ENCODE measurements around the gene FZD1. TPM values are rescaled to one million over a fixed set of nuclear protein-coding genes. Genes with fewer than 3 reads are reported as not detected.
A peak's percentile ranks its signal among the peaks of the same experiment; 100 is the strongest.

The FZD1 gene
- total RNA-seq (10 to 100 TPM; 15.5 to 20.0 TPM), polyA plus RNA-seq (ENCODE audit: insufficient read length in 6 of 6) (10 to 100 TPM; 51.6 to 70.2 (median 61.0) TPM)
- long read RNA-seq, donor 1, full-length matches to known transcripts = 140 of 140 reads
- long read RNA-seq, donor 1, partial matches to known transcripts = 0 of 140 reads
- long read RNA-seq, donor 1, other reads (novel, unspliced or antisense) = 0 of 140 reads
- long read RNA-seq, donor 2, full-length matches to known transcripts = 156 of 156 reads
- long read RNA-seq, donor 2, partial matches to known transcripts = 0 of 156 reads
- long read RNA-seq, donor 2, other reads (novel, unspliced or antisense) = 0 of 156 reads
- long read RNA-seq, donor 3, full-length matches to known transcripts = 83 of 83 reads
- long read RNA-seq, donor 3, partial matches to known transcripts = 0 of 83 reads
- long read RNA-seq, donor 3, other reads (novel, unspliced or antisense) = 0 of 83 reads
- long read RNA-seq, donor 4, full-length matches to known transcripts = 4 of 5 reads
- long read RNA-seq, donor 4, partial matches to known transcripts = 0 of 5 reads
- long read RNA-seq, donor 4, other reads (novel, unspliced or antisense) = 1 of 5 reads
- long read RNA-seq, donor 5, full-length matches to known transcripts = 86 of 86 reads
- long read RNA-seq, donor 5, partial matches to known transcripts = 0 of 86 reads
- long read RNA-seq, donor 5, other reads (novel, unspliced or antisense) = 0 of 86 reads
- long read RNA-seq, donor 6, full-length matches to known transcripts = 69 of 69 reads
- long read RNA-seq, donor 6, partial matches to known transcripts = 0 of 69 reads
- long read RNA-seq, donor 6, other reads (novel, unspliced or antisense) = 0 of 69 reads
- long read RNA-seq, donor 7, full-length matches to known transcripts = 21 of 21 reads
- long read RNA-seq, donor 7, partial matches to known transcripts = 0 of 21 reads
- long read RNA-seq, donor 7, other reads (novel, unspliced or antisense) = 0 of 21 reads
- long read RNA-seq, donor 8, full-length matches to known transcripts = 75 of 75 reads
- long read RNA-seq, donor 8, partial matches to known transcripts = 0 of 75 reads
- long read RNA-seq, donor 8, other reads (novel, unspliced or antisense) = 0 of 75 reads
- long read RNA-seq, donor 9 = 0 reads
- long read RNA-seq, donor 10 = 0 reads
- long read RNA-seq, donor 11, full-length matches to known transcripts = 22 of 22 reads
- long read RNA-seq, donor 11, partial matches to known transcripts = 0 of 22 reads
- long read RNA-seq, donor 11, other reads (novel, unspliced or antisense) = 0 of 22 reads
- long read RNA-seq, donor 12, full-length matches to known transcripts = 72 of 72 reads
- long read RNA-seq, donor 12, partial matches to known transcripts = 0 of 72 reads
- long read RNA-seq, donor 12, other reads (novel, unspliced or antisense) = 0 of 72 reads

- Histone ChIP-seq H3K4me3 (peak within 1 kb of the TSS; percentile 71 to 81), H3K4me1 (peaks cover 0 to 28% of the 10 kb centered on the region in 2 donors), H3K9me3 (no peaks in the 10 kb centered on the region), H3K27ac (peak within 1 kb of the TSS; percentile 95 to 99), H3K36me3 (no peaks in the 10 kb centered on the region), H3K27me3 (peaks cover 0 to 39% of the 10 kb centered on the region in 2 donors)
- intact Hi-C loops (cut with DNase I) = loop anchor here in 1 of 2 donors (10.0 kb wide), 2 partner anchors 179 to 371 kb away; no protein-coding TSS in a partner anchor
- ATAC-seq (peak; percentile 93), DNase-seq (peak; percentile 97 to 99 (median 97))
- no peak for TF ChIP-seq CTCF (IDR thresholded peaks at IDR 0.05)
These were observed at the start of gene FZD1 for GRCh38 chr7:91264046-91264923. TSS of gene FZD1 (plus strand) at chr7:91264433. CDS start at chr7:91264881, 448 bp downstream.

- no peak overlapping the region for H3K4me3 ChIP-seq
- ATAC-seq = no peak
- no peaks in the 10 kb centered on the region for H3K9me3 ChIP-seq
- H3K27me3 ChIP-seq = no peaks in the 10 kb centered on the region
- intact Hi-C loops (cut with DNase I) = no loop called here
- no peaks in the 10 kb centered on the region for H3K4me1 ChIP-seq
- H3K27ac ChIP-seq = no peak overlapping the region
- DNase-seq = no peak
- TF ChIP-seq CTCF (IDR thresholded peaks at IDR 0.05) = no peak
- no peaks in the 10 kb centered on the region for H3K36me3 ChIP-seq
These were observed 37.8 kb upstream of the FZD1 start for GRCh38 chr7:91226411-91226810.

DNA sequence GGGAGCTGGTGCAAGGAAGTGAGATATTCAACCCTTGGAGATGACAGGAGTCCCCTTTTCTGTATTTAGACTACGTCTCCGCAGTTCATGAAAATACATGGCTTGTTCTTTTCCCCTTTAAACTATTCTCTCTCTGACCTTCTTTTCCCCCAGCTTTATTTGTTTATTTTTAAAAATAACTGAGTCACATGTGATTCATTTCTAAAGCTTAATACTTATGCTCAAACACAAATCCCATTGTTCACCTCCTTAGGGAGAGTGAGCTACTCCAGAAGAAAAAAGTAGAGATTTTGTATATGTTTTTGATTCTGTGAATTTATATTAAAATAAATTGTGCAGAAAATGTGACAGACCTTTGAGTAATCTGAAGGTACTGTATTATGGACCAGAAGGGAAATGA lies 35.9 kb upstream of the FZD1 start:
- intact Hi-C loops (cut with DNase I) = no loop called here
- ATAC-seq = no peak

More for the DNA sequence above, 35.9 kb upstream of the FZD1 start:
- Histone ChIP-seq H3K27ac (no peak overlapping the region), H3K36me3 (no peaks in the 10 kb centered on the region), H3K4me3 (no peak overlapping the region), H3K4me1 (no peaks in the 10 kb centered on the region), H3K27me3 (no peaks in the 10 kb centered on the region), H3K9me3 (no peaks in the 10 kb centered on the region)
- TF ChIP-seq CTCF (IDR thresholded peaks at IDR 0.05) = no peak
- no peak for DNase-seq

Data from left lung (tissue), 14 donors.